GM18858 (cell line): Measurements from ENCODE around the gene ARRDC4.

ENCODE experiments used
- ATAC-seq: cut with Tn5 transposase; IDR thresholded peaks from one replicate; pipeline ENCODE4 v1.9.1; 2021; ENCODE audit not compliant: unreplicated experiment

Gene ARRDC4, protein sequence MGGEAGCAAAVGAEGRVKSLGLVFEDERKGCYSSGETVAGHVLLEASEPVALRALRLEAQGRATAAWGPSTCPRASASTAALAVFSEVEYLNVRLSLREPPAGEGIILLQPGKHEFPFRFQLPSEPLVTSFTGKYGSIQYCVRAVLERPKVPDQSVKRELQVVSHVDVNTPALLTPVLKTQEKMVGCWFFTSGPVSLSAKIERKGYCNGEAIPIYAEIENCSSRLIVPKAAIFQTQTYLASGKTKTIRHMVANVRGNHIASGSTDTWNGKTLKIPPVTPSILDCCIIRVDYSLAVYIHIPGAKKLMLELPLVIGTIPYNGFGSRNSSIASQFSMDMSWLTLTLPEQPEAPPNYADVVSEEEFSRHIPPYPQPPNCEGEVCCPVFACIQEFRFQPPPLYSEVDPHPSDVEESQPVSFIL

DNA sequence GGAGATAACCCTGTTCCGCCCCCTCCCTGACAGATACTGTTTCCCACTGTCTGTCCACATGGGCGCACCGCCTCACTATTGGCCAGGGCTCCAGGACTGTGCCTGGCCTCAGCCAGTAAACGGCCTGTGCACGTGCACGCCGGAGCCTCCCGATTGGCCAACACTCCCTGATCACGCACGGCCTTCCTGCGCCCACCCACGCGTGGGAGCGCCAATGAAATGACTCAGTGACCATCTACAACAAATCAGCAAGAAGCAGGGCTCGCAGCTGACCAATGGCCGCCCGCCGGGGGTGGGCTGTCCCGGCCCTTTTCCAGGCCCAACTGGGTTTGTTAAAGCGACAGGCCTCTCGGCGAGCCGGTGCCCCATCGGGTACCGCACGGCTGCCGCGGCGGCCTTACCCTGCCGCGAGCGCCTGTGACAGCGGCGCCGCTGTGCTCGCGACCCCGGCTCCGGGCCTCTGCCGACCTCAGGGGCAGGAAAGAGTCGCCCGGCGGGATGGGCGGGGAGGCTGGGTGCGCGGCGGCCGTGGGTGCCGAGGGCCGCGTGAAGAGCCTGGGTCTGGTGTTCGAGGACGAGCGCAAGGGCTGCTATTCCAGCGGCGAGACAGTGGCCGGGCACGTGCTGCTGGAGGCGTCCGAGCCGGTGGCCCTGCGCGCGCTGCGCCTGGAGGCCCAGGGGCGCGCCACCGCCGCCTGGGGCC lies at the start of gene ARRDC4:
TSS of gene ARRDC4 (plus strand) at position 340 of the 703 bp plus-strand sequence. CDS start at position 499, 159 bp downstream.
- ATAC-seq = peak; percentile 80

DNA sequence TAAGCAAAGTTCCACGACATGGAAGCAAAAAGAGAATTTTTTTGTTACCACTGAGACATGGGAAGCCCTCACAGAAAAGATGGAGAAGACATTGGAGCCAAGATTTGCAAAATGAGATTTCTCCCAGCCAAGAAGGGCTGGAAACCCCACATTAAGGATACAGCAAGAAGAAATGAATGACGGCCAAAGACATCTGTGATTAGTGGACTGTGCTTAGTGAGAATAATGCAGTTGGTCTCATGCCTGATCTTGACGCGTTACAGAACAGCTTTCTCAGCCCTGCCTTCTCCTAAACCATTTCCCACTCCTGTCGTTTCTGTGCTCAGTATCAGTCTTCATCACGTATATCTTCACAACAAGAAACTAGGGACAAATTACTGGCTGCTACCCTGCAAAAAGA lies 45.8 kb upstream of the ARRDC4 start:
- ATAC-seq = no peak

GRCh38 chr15:97915261-97915660 lies 45.2 kb upstream of the ARRDC4 start:
- ATAC-seq = no peak

- no peak for ATAC-seq
Observed at GRCh38 chr15:97921296-97921865, 39.1 kb upstream of the ARRDC4 start.

DNA sequence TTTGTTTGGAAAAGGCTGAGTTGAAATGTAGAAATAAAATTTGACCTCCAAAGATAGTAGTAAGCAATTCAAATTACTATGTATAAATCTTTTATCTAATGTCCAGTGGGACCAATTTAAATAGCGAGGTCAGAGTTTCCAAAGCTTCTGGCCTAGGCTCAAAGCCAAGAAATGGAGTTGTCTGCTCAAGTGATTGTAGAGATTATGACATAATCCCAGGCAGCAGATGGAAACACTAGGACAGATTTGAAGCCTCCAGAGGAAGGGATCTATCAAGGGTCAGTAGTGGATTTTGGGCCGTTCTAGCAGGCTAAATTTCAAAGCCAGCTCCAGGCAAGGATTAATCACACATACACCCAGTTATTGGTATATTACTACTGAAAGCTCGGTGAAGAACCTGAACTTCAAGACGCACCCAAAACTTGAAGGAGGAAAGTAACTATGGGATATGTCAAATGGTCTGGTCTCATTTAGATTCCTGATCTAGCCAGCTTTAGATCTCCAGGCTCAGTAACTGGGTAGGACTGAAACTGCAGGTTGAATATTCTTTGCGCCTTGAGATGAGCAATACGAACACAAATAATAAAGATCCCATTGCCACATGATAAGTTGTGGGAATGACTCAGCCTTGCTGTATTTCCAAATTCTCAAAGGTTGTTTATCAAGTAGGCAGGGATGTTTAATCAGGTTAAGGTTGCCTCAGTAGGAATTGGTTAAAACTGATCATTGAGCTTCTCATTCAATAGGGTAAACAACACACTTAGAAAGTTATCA lies 30.9 kb upstream of the ARRDC4 start:
- no peak for ATAC-seq

- ATAC-seq = no peak
Observed at GRCh38 chr15:97930230-97930629, 30.3 kb upstream of the ARRDC4 start.

GRCh38 chr15:97931314-97931713 lies 29.2 kb upstream of the ARRDC4 start:
- ATAC-seq = no peak

- ATAC-seq = no peak
Observed at GRCh38 chr15:97933589-97933988, 26.9 kb upstream of the ARRDC4 start.

GRCh38 chr15:97940993-97941392 lies 19.5 kb upstream of the ARRDC4 start:
- ATAC-seq = no peak

- no peak for ATAC-seq
Observed at GRCh38 chr15:97941572-97941971, 18.9 kb upstream of the ARRDC4 start.

GRCh38 chr15:97944724-97945123 lies 15.8 kb upstream of the ARRDC4 start:
- no peak for ATAC-seq

DNA sequence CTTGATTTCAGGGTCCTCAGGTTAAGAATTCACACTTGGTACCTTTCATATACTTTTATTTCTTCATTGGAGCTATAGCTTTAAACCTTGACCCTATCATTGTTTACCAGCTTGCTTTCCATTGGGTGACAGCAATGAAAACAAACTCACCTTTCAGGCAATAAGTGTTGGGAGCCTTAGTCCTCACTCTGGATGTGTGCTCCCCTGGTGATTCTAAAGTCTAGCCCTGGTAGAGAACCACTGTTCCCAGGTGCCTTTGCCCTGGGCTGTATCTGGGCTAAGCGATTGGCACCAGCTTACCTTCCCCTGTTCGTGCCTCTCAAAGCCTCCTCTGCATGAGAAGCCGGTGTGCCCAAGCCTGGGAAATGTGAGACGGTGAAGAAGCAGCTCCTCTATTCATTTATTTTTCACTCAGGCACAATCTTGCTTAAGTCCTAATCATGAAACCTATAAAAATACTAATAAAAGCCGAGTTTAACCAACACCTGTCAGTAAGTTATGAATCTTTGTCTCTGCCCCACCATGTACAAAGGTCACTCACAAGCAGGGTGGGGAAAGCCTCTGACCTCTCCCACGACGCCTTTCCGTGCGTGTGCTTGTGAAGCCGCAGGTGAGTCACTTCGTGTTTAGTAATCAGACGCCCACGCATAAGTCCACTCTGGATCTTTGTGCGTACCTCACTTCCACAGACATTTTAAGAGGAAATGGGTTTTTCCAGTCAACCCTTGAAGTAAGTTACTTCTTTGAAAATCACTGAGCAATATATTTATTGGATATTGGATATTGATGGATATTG lies 12.8 kb upstream of the ARRDC4 start:
- ATAC-seq = no peak

GRCh38 chr15:97953254-97953653 lies 7.2 kb upstream of the ARRDC4 start:
- ATAC-seq = no peak

DNA sequence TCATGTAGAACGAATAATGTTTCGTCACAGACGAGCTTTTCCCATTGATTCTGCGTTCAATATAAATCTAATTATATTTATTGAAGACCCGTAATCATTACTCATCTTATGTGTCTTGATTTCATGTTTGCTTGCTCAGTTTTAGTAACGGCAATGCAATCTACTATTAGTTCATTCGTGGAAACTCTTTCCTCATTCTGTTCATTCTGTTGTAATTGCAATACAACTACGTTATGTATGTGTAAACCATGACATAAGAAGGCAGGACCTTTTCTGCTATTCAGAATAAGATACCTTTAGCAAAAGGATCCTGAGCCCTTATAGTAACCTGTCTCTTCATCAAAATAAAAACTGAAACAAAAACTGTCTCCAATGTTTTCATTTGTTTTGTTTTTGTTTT lies 6.8 kb upstream of the ARRDC4 start:
- no peak for ATAC-seq

- no peak for ATAC-seq
Observed at GRCh38 chr15:97955035-97955434, 5.5 kb upstream of the ARRDC4 start.

GRCh38 chr15:97955529-97955928 lies 5.0 kb upstream of the ARRDC4 start:
- ATAC-seq = no peak

DNA sequence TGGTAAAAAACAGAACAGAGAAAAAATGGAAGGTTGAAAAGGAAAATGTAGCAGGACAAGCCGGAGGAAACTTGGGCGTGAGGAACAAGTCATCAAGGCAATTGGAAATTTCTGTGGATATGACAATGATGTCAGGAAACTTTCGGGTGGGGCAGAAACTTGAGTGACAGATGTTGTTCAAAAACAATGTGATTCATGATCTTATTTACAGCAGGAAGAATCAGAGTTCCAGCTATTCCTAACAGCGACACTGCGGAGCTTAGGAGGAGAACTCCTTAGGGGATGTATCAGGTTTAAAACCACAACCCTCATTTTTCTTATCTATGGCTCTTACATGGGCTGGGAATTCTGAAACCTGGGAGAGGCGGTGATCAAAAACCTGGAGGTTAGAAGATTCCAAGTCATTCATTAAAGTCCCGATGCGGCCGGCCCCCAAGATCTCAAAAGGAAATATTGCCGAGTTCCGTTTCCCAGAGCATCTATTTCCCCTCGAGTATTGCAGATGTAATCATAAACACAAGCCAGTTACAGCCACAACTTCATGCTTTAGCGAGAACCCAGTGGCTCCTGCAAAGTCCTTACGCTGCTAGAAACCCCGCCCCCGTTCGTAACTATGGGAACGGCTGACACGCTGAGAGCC lies 659 bp upstream of the ARRDC4 start:
- ATAC-seq = no peak

DNA sequence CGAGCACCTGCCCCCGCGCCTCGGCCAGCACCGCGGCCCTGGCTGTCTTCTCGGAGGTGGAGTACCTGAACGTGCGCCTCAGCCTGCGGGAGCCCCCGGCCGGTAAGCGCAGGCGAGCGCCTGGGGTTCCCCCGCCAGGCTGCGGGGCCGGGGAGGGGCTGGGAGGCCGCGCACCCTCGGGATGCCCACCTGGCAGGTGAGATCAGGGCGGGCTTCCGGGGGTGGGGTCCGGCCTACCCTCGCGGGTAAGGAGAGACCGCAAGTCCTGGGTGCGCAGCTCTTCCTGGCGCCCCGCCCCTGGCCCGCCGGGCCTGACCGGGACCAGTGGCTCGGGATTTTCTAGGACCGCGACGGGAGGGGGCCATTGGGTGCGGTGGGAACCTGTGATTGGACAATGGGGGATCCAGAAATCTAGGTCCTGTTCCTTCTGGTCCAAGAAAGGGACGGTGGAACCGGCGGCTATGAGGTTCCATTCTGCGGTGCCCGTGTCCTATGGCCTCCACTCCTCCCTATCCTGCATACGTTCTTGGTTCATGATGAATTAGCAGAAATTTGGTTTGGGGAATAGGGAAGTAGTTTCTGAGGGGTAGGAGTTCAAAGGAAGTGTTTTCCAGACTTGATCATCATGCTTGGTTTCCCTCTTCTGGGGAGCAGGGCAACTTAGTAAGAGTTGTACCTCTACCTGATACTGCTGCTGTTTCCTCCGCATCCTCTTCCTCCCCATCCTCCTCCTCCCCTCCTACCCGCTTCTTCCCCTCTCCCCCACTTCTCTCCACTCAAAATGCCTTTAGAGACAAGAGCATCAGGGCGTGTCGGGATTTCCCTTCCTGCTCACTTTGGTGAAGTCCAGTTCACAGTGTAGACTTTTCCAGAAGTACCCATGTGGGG lies 808 bp downstream of the ARRDC4 start:
- ATAC-seq = no peak

- no peak for ATAC-seq
Observed at GRCh38 chr15:97962263-97962662, 1.8 kb downstream of the ARRDC4 start.
